HG02938 (cell line): ENCODE data around the gene C12orf76.

ENCODE experiments used
- ATAC-seq: cut with Tn5 transposase; IDR thresholded peaks from one replicate; pipeline ENCODE4 v1.9.1; 2021; ENCODE audit warnings: mild to moderate bottlenecking, moderate library complexity; ENCODE audit not compliant: unreplicated experiment

The C12orf76 gene

DNA sequence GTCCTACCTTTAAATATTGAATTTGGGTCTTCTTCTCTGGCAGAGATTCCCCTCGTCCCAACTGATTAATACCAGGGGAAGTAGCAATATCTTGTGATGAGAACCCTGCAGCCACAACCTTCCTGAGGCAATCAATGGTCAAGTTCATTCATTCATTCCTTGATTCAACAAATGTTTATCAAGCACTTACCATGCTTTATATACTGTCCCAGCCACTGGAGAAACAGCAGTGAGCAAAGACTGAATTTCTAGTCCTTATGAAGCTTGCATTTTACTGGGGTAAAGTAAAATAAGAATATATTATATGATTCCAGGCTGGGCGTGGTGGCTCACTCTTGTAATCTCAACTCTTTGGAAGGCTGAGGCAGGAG lies 51.9 kb downstream of the C12orf76 start:
- ATAC-seq = no peak

DNA sequence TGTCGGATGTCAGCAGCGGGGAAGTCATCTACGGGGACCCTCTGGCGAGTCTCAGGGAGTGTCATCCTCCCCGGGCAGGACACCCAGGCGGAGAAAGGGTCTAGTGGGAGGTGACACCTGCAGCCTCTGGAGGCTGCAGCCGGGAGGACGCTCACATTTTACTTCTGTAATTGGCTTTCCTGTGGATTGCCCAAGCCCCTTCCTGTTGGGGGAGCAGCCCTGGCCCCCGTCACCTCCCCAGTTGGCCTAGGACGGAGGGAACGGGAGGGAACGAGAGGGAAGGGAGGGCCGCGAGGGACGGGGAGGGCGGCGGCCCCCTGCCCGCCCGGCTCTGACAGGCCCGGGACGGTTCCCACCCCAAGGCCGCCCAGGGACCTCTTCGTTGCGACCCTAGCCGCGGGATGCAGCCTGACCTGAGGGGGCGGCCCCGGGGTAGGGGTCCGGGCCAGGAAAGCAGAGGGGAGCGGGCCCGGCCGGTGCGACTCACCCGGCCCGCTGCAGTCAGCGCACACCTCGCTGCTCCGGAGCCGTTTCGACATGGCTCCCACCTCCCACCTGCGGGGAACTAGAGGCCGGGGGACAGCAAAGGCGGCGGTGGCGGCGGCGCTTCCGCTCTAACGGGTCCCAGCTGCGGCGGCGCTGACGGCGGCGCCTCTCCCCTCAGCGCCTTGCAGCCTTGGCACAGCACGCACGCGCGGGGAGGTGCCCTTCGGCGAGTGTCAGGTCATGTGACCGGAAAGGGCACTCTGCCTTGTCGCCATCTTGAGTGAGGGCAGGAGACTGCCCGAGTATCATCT lies 52.4 kb downstream of the C12orf76 start, which contains the start of gene GIT2:
Gene GIT2, minus strand, starts transcription at position 683 of the 797 bp plus-strand sequence. Its CDS starts 144 bp downstream, at position 539.
- ATAC-seq = peak; percentile 53

DNA sequence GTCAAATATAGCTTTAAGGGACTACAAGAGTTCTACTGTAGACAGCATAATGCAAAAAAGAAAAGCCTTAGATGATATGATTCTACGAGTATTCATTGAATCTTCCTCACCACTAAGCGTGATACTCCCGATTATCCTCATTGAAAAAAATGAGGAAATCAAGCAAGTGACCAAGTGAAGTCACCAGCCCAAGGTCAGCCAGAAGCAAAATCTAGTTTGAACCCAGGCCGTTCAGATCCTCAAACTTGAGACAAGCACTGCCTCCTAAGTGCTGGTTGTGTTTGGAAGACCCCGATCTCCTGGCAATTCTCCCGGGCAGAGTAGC lies 53.0 kb downstream of the C12orf76 start:
- ATAC-seq = no peak

DNA sequence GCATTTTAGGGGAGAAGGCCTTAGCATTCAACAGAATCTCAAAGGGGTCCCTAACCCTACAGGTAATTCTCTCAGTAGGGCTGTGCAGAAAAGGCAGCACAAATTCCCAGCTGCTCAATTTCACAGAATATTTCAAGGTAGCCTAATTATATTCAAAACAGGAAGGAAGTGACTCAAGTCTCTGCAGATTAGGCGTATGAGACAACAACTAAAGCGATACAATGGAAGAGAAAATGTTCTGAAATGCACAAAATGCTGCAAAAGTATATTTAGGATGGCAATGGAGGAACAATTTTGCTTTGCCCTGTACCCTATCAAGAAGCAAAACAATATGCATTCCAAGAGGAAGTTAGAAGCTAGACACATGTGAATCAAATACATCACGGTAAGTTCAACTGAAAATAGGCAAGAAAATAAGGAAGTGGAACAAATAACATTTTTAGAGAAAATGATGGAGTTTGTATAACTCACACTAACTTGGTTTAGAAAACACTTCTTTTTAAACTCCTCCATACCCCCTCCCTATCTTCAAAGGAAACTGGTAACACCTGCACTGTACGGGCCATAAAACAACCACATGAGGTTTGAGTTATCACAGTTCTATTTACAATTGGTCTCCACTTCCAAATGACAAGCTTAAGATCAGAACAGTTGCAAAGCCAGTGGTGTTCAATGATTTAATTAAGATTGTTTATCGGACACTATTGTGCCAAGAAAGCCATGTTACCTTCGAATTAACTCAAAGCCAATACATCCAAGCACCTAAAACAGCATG lies 53.7 kb downstream of the C12orf76 start:
- no peak for ATAC-seq

DNA sequence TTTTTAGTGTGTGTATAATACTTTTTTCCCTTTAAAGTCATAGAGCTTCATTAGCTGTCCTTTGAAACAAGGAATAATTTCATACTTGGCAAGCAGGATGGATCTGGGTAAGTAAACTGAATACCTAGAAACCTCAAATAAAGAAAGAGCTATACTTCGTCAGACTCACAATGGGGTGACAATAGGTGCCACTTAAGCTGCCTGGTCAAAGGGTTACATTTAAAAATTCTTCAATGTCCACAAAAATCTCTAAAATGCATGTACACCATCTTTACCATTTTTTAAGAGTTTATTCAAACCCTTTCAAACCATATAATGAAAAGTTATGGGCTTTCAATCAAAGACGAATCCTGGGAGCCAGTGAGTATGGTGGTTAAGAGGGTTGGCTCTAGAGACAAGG lies 55.2 kb downstream of the C12orf76 start:
- no peak for ATAC-seq

DNA sequence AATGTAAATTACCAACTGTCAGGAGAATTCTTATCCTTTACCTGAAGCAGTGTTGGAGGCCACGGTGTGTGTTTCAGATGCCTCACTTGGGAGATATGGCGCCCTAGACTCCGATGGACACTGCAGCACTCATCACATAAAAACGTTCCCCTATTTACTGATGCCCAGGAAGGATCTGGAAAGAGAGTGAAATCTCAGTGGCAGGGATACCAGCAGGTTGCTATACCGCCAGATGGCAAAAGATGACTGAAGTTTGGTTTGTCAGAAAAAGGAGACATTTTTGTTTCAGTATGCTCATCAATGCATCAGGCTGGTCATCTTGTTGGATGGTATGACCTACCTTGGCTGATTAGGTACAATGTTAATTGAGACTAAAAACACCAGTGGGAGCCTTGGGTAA lies 56.7 kb downstream of the C12orf76 start:
- ATAC-seq = no peak
